WI38 (cell line): ENCODE results near the gene LBP.
"Not testable (repeated sequence)": the region's sequence is repeated elsewhere in the genome, so short reads cannot be mapped to it uniquely, and the experiment has no call there.

Source experiments
- H3K4me3 ChIP-seq: 2 replicates; pipeline ENCODE4 v1.5.1; 2011; ENCODE audit warnings: low read depth, mild to moderate bottlenecking, control low read depth, low read length
- CTCF ChIP-seq: IDR thresholded peaks from 2 replicates; pipeline ENCODE4 v1.5.1; 2012; ENCODE audit warnings: low read depth, mild to moderate bottlenecking, control low read depth, low read length

LBP gene

GRCh38 chr20:38402089-38402488 lies 55.8 kb downstream of the LBP start:
- TF ChIP-seq CTCF, result no peak

GRCh38 chr20:38402816-38403215 lies 56.5 kb downstream of the LBP start:
- TF ChIP-seq CTCF, result no peak
- H3K4me3 ChIP-seq, result no peak overlapping the region

More at GRCh38 chr20:38402089-38402488, 55.8 kb downstream of the LBP start:
- H3K4me3 ChIP-seq, result no peak overlapping the region

GRCh38 chr20:38404016-38404415 lies 57.7 kb downstream of the LBP start:
- H3K4me3 ChIP-seq, result no peak overlapping the region
- no peak for TF ChIP-seq CTCF

- no peak overlapping the region for H3K4me3 ChIP-seq
- TF ChIP-seq CTCF, result no peak
Observed at GRCh38 chr20:38405132-38405531, 58.9 kb downstream of the LBP start.

GRCh38 chr20:38406476-38406875 lies 60.2 kb downstream of the LBP start:
- no peak for TF ChIP-seq CTCF
- H3K4me3 ChIP-seq, result no peak overlapping the region

GRCh38 chr20:38407321-38407720 lies 61.0 kb downstream of the LBP start:
- no peak overlapping the region for H3K4me3 ChIP-seq
- no peak for TF ChIP-seq CTCF

DNA sequence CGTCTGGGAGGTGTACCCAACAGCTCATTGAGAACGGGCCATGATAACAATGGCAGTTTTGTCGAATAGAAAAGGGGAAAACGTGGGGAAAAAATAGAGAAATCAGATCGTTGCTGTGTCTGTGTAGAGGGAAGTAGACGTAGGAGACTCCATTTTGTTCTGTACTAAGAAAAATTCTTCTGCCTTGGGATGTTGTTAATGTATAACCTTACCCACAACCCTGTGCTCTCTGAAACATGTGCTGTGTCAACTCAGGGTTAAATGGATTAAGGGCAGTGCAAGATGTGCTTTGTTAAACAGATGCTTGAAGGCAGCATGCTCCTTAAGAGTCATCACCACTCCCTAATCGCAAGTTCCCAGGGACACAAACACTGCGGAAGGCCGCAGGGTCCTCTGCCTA lies 61.5 kb downstream of the LBP start:
- H3K4me3 ChIP-seq, result not testable (repeated sequence)

DNA sequence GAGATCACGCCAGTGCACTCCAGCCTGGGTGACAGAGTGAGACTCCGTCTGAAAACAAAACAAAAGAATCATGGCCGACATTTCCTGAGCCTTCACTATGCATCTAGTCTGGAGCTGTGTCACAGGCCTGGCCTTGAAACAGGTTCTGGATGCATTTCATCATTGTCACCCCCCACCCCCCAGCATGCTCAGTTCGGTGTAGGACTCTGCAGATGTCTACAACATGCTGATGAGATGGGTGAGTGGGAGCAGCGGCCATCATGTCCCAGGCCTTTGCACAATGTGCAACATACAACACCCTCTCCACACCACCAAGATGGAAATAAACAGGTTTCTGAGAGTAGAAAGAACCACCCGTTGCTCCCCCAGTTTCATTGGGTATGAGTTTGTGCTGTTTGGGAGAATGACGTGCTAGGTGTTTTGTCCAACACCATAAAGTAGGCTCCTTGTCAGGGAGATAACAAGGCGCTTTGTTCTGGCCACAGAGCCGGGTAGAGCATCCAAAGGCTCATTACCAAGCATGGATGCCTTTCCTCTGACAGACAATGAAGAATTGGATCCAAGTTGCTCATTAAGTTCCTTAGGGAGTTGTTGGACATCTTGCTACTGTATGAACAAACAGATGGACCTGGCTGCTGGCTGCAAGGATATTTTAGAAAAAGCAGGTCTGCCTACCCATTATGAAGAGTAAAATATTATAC lies 66.7 kb downstream of the LBP start:
- H3K4me3 ChIP-seq, result no peak overlapping the region
- TF ChIP-seq CTCF, result no peak
